Calu3 (cell line): Measurements from ENCODE around the gene RNF130. TPM values are rescaled to one million over a fixed set of nuclear protein-coding genes. Genes with fewer than 3 reads are reported as not detected.
A peak's percentile ranks its signal among the peaks of the same experiment; 100 is the strongest.
"Not testable (repeated sequence)": the region's sequence is repeated elsewhere in the genome, so short reads cannot be mapped to it uniquely, and the experiment has no call there.

Experiments
- BruUV-seq: library from RNA; stranded (reverse); fragments of 400-500 nt; replicated peaks from 2 replicates; lab custom pipeline; 2021; lab: Mats Ljungman, UMichigan
- CTCF ChIA-PET: fragments of 300-600 bp; sonication (Branson Sonifier 250); formaldehyde crosslinking; loops from one replicate; lab custom pipeline; 2022; ENCODE audit warnings: antibody characterized with exemption; lab: Charles Lee
- DNase-seq: peaks from one replicate; pipeline ENCODE4 v3.0.0; 2022
- H3K27ac Mint-ChIP-seq: one replicate; pipeline ENCODE4 v1.8.0; 2022; ENCODE audit warnings: mixed read lengths; ENCODE audit not compliant: unreplicated experiment
- H3K27me3 Mint-ChIP-seq: one replicate; pipeline ENCODE4 v1.8.0; 2022; ENCODE audit warnings: mixed read lengths; ENCODE audit not compliant: unreplicated experiment
- H3K36me3 Mint-ChIP-seq: one replicate; pipeline ENCODE4 v1.8.0; 2022; ENCODE audit warnings: mild to moderate bottlenecking, moderate library complexity, mixed read lengths; ENCODE audit not compliant: insufficient read depth, unreplicated experiment
- H3K4me1 Mint-ChIP-seq: one replicate; pipeline ENCODE4 v1.8.0; 2022; ENCODE audit warnings: mild to moderate bottlenecking, low read depth, mixed read lengths; ENCODE audit not compliant: unreplicated experiment
- H3K4me3 Mint-ChIP-seq: one replicate; pipeline ENCODE4 v1.8.0; 2022; ENCODE audit warnings: mild to moderate bottlenecking, low read depth, moderate library complexity, mixed read lengths; ENCODE audit not compliant: unreplicated experiment
- H3K9me3 Mint-ChIP-seq: one replicate; pipeline ENCODE4 v1.8.0; 2022; ENCODE audit warnings: low read depth, mixed read lengths; ENCODE audit not compliant: unreplicated experiment
- CTCF ChIP-seq: fragments of 200-600 bp; IDR thresholded peaks from one replicate; pipeline ENCODE4 v1.8.0; 2022; ENCODE audit warnings: antibody characterized with exemption; ENCODE audit not compliant: unreplicated experiment
- intact Hi-C: fragments of 100-400 bp; cut with micrococcal nuclease; formaldehyde crosslinking; loops from one replicate; pipeline ENCODE4 v1.10.0; 2022; ENCODE audit not compliant: unreplicated experiment
- total RNA-seq: library from RNA; stranded (reverse); gene quantifications from 2 replicates; pipeline ENCODE4 v1.2.3, GENCODE V29; 2022

Gene RNF130
- total RNA-seq, 1 experiment from 2014 or later: 34.0 TPM

GRCh38 chr5:180090098-180090768 is 18.7 kb upstream of the RNF130 start:
- intact Hi-C loops: no loop called here
- H3K4me1 Mint-ChIP-seq: peaks cover 17% of the 10 kb centered on the region
- peak overlapping the region; percentile 51 for H3K27ac Mint-ChIP-seq
- CTCF ChIA-PET: interaction anchor here (0.7 kb wide), 4 partner anchors 12 to 112 kb away, joined by 3 to 4 read pairs (median 3); no protein-coding TSS in a partner anchor
- H3K9me3 Mint-ChIP-seq: no peaks in the 10 kb centered on the region
- no TSS peak for BruUV-seq
- DNase-seq: peak; percentile 88
- peaks cover 13% of the 10 kb centered on the region for H3K36me3 Mint-ChIP-seq
- peak; percentile 94 for TF ChIP-seq CTCF
- peaks cover 25% of the 10 kb centered on the region for H3K27me3 Mint-ChIP-seq
- H3K4me3 Mint-ChIP-seq: peak overlapping the region; percentile 72

- H3K4me3 Mint-ChIP-seq: peak overlapping the region; percentile 72
- not testable (repeated sequence) for DNase-seq, H3K27ac Mint-ChIP-seq, H3K9me3 Mint-ChIP-seq, BruUV-seq
- intact Hi-C loops: loop anchor here (10.0 kb wide), 1 partner anchor 175 kb away; no protein-coding TSS in a partner anchor
- H3K27me3 Mint-ChIP-seq: peaks cover 19% of the 10 kb centered on the region
- peaks cover 13% of the 10 kb centered on the region for H3K36me3 Mint-ChIP-seq
- CTCF ChIA-PET: interaction anchor here (0.7 kb wide), 4 partner anchors 11 to 269 kb away, joined by 3 to 4 read pairs (median 4); no protein-coding TSS in a partner anchor
- H3K4me1 Mint-ChIP-seq: peaks cover 22% of the 10 kb centered on the region
These were observed 18.1 kb upstream of the RNF130 start for GRCh38 chr5:180089628-180090027.

GRCh38 chr5:180088561-180088960 is 17.0 kb upstream of the RNF130 start:
- peaks cover 13% of the 10 kb centered on the region for H3K36me3 Mint-ChIP-seq
- no peaks in the 10 kb centered on the region for H3K9me3 Mint-ChIP-seq
- peaks cover 19% of the 10 kb centered on the region for H3K27me3 Mint-ChIP-seq
- no peak overlapping the region for H3K27ac Mint-ChIP-seq
- DNase-seq: no peak
- no TSS peak for BruUV-seq
- no peak for TF ChIP-seq CTCF
- CTCF ChIA-PET: no interaction called here
- no peak overlapping the region for H3K4me3 Mint-ChIP-seq
- H3K4me1 Mint-ChIP-seq: peaks cover 26% of the 10 kb centered on the region
- intact Hi-C loops: loop anchor here (10.0 kb wide), 1 partner anchor 174 kb away; no protein-coding TSS in a partner anchor

- DNase-seq: no peak
- peaks cover 26% of the 10 kb centered on the region for H3K4me1 Mint-ChIP-seq
These were observed 15.3 kb upstream of the RNF130 start for GRCh38 chr5:180086816-180087399.

More at GRCh38 chr5:180086816-180087399, 15.3 kb upstream of the RNF130 start:
- peaks cover 13% of the 10 kb centered on the region for H3K36me3 Mint-ChIP-seq
- H3K4me3 Mint-ChIP-seq: no peak overlapping the region
- H3K27ac Mint-ChIP-seq: no peak overlapping the region
- TF ChIP-seq CTCF: no peak
- no peaks in the 10 kb centered on the region for H3K9me3 Mint-ChIP-seq
- intact Hi-C loops: loop anchor here (10.0 kb wide), 1 partner anchor 172 kb away; no protein-coding TSS in a partner anchor
- H3K27me3 Mint-ChIP-seq: peaks cover 23% of the 10 kb centered on the region
- CTCF ChIA-PET: interaction anchor here (0.7 kb wide), 1 partner anchor 84 kb away, joined by 3 read pairs; no protein-coding TSS in a partner anchor
- no TSS peak for BruUV-seq
